ENCODE data around the gene SYT6. TPM values are rescaled to one million over a fixed set of nuclear protein-coding genes. Genes with fewer than 3 reads are reported as not detected.

The SYT6 gene
- total RNA-seq, 2 donors from 2014 or later, result not detected

GRCh38 chr1:114157275-114157660 lies 3.6 kb upstream of the SYT6 start:
- H3K9me3 ChIP-seq, result no peaks in the 10 kb centered on the region
- no peak overlapping the region for H3K27ac ChIP-seq
- H3K4me1 ChIP-seq, result peaks cover 0 to 28% of the 10 kb centered on the region in 2 donors
- DNase-seq (ENCODE audit: low spot score), result no peak
- H3K4me3 ChIP-seq, result no peak overlapping the region
- no peak for TF ChIP-seq CTCF (IDR thresholded peaks at IDR 0.05)
- H3K27me3 ChIP-seq, result peaks cover 29 to 38% of the 10 kb centered on the region in 2 donors
- H3K36me3 ChIP-seq, result no peaks in the 10 kb centered on the region

- Histone ChIP-seq H3K27me3 (peaks cover 32 to 44% of the 10 kb centered on the region in 2 donors), H3K27ac (no peak overlapping the region), H3K4me1 (peaks cover 0 to 32% of the 10 kb centered on the region in 2 donors), H3K4me3 (no peak overlapping the region), H3K36me3 (no peaks in the 10 kb centered on the region), H3K9me3 (no peaks in the 10 kb centered on the region)
- DNase-seq (ENCODE audit: low spot score), result no peak
- no peak for TF ChIP-seq CTCF (IDR thresholded peaks at IDR 0.05)
Measured at GRCh38 chr1:114156538-114157274, 3.0 kb upstream of the SYT6 start.

GRCh38 chr1:114155706-114156105 lies 2.0 kb upstream of the SYT6 start:
- Histone ChIP-seq H3K36me3 (no peaks in the 10 kb centered on the region), H3K4me3 (no peak overlapping the region), H3K9me3 (no peaks in the 10 kb centered on the region), H3K4me1 (peaks cover 0 to 32% of the 10 kb centered on the region in 2 donors), H3K27ac (no peak overlapping the region), H3K27me3 (peaks cover 35 to 47% of the 10 kb centered on the region in 2 donors)
- no peak for TF ChIP-seq CTCF (IDR thresholded peaks at IDR 0.05)
- DNase-seq (ENCODE audit: low spot score), result no peak

GRCh38 chr1:114154963-114155322 lies 1.3 kb upstream of the SYT6 start:
- TF ChIP-seq CTCF (IDR thresholded peaks at IDR 0.05), result no peak
- H3K27me3 ChIP-seq, result peaks cover 35 to 47% of the 10 kb centered on the region in 2 donors

GRCh38 chr1:114154146-114154962 lies 685 bp upstream of the SYT6 start:
- Histone ChIP-seq H3K36me3 (no peaks in the 10 kb centered on the region), H3K9me3 (no peaks in the 10 kb centered on the region), H3K27me3 (peaks cover 35 to 47% of the 10 kb centered on the region in 2 donors), H3K4me1 (peaks cover 0 to 32% of the 10 kb centered on the region in 2 donors), H3K27ac (no peak overlapping the region), H3K4me3 (peak overlapping the region in 1 of 2 donors; percentile 50)
- TF ChIP-seq CTCF (IDR thresholded peaks at IDR 0.05), result no peak
- DNase-seq (ENCODE audit: low spot score), result no peak

More at GRCh38 chr1:114154963-114155322, 1.3 kb upstream of the SYT6 start:
- Histone ChIP-seq H3K9me3 (no peaks in the 10 kb centered on the region), H3K36me3 (no peaks in the 10 kb centered on the region), H3K4me1 (peaks cover 0 to 32% of the 10 kb centered on the region in 2 donors), H3K4me3 (no peak overlapping the region), H3K27ac (no peak overlapping the region)
- DNase-seq (ENCODE audit: low spot score), result no peak
